T-cell (primary cell): Measurements from ENCODE around the gene DPYSL3. TPM values are rescaled to one million over a fixed set of nuclear protein-coding genes. Genes with fewer than 3 reads are reported as not detected.

Source experiments
- ATAC-seq, 4 experiments: fragments of 200-7000 bp in 3 of 4; fragments of 150-1000 bp in 1 of 4; cut with Tn5 transposase; replicated peaks in 1 of 4; 1 replicate in 3 of 4; 2 replicates in 1 of 4; pipeline ENCODE4 v1.10.0; 2021; ENCODE audit warnings: moderate library complexity in 3 of 4, mild to moderate bottlenecking in 2 of 4, moderate number of reproducible peaks in 1 of 4
- CTCF ChIA-PET, 2 donors: fragments of 300-600 bp; sonication (Branson Sonifier 250); formaldehyde crosslinking; loops; one replicate each; lab custom pipeline; 2022; ENCODE audit warnings: antibody characterized with exemption in 2 of 2; lab: Charles Lee
- POLR2A ChIA-PET, 2 donors: fragments of 300-600 bp; sonication (Branson Sonifier 250); formaldehyde crosslinking; loops; one replicate each; lab custom pipeline; 2022; ENCODE audit warnings: antibody characterized with exemption in 2 of 2; lab: Charles Lee
- DNase-seq, 35 experiments: peaks; one replicate each; pipeline versions ENCODE4 v3.0.0 to v3.0.0-alpha.2; 2013 to 2023
- H3K27ac ChIP-seq: one replicate; pipeline ENCODE4 v1.5.1; 2013; ENCODE audit warnings: low read length
- H3K27me3 ChIP-seq, 2 experiments: replicated peaks in 1 of 2; 1 replicate in 1 of 2; 2 replicates in 1 of 2; pipeline versions ENCODE4 v1.6.1 to v1.7.0; 2013; ENCODE audit warnings: low read length in 1 of 2, mixed read lengths in 1 of 2; ENCODE audit not compliant: control insufficient read depth in 2 of 2, insufficient read depth in 2 of 2; ENCODE audit errors: extremely low read depth in 1 of 2
- H3K36me3 ChIP-seq, 2 donors: 1 replicate in 1 of 2; 2 replicates in 1 of 2; pipeline versions ENCODE4 v1.6.1 to v1.7.0; 2013; ENCODE audit warnings: low read length in 1 of 2; ENCODE audit not compliant: control insufficient read depth in 2 of 2, insufficient read depth in 1 of 2; ENCODE audit errors: extremely low read depth in 1 of 2
- H3K4me1 ChIP-seq, 2 experiments: 1 replicate in 1 of 2; 2 replicates in 1 of 2; pipeline versions ENCODE4 v1.6.1 to v1.7.0; 2013; ENCODE audit warnings: low read length in 2 of 2, mixed read lengths in 1 of 2; ENCODE audit not compliant: insufficient read depth in 2 of 2, control insufficient read depth in 1 of 2; ENCODE audit errors: extremely low read depth in 1 of 2
- H3K4me3 ChIP-seq, 2 donors: 1 replicate in 1 of 2; 2 replicates in 1 of 2; pipeline versions ENCODE4 v1.5.1 to v1.7.0; 2013; ENCODE audit warnings: mild to moderate bottlenecking in 2 of 2, low read length in 1 of 2, moderate library complexity in 1 of 2; ENCODE audit not compliant: control insufficient read depth in 1 of 2; ENCODE audit errors: extremely low read depth in 1 of 2
- H3K9me3 ChIP-seq: 2 replicates; pipeline ENCODE4 v1.7.0; 2013
- H3K27ac Mint-ChIP-seq, 2 donors: one replicate each; pipeline ENCODE4 v1.8.0; 2020 to 2021; ENCODE audit warnings: mild to moderate bottlenecking in 2 of 2, mixed read lengths in 2 of 2
- H3K27me3 Mint-ChIP-seq, 2 donors: one replicate each; pipeline ENCODE4 v1.8.0; 2021 to 2022; ENCODE audit warnings: mixed read lengths in 2 of 2
- H3K36me3 Mint-ChIP-seq: one replicate; pipeline ENCODE4 v1.8.0; 2021; ENCODE audit warnings: mixed read lengths
- H3K4me1 Mint-ChIP-seq, 3 donors: one replicate each; pipeline ENCODE4 v1.8.0; 2020 to 2022; ENCODE audit warnings: mixed read lengths in 3 of 3, mild to moderate bottlenecking in 1 of 3
- H3K4me3 Mint-ChIP-seq, 3 donors: one replicate each; pipeline ENCODE4 v1.8.0; 2020 to 2022; ENCODE audit warnings: mild to moderate bottlenecking in 3 of 3, mixed read lengths in 3 of 3, moderate library complexity in 3 of 3
- H3K9me3 Mint-ChIP-seq, 3 donors: one replicate each; pipeline ENCODE4 v1.8.0; 2020 to 2022; ENCODE audit warnings: mixed read lengths in 3 of 3
- WGBS: methylation state at CpG from one replicate; pipeline ENCODE4 v1.1.5; 2013; ENCODE audit warnings: missing lambda C conversion rate; ENCODE audit not compliant: insufficient coverage; 5-methylcytosine and 5-hydroxymethylcytosine counted together
- total RNA-seq, 35 experiments: library from RNA in 6 of 35; stranded (reverse) in 6 of 35; fragments of 120-200 nt in 1 of 35; gene quantifications; one replicate each; pipeline versions ENCODE4 v1.2.1 to v1.2.4 and lab custom pipeline; 2013 to 2026

The DPYSL3 gene
- total RNA-seq, 5 donors from 2014 or later (not counting 1 experiment from before 2014, with no cell fraction given), result 0.09 to 0.68 (median 0.54) TPM

DNA sequence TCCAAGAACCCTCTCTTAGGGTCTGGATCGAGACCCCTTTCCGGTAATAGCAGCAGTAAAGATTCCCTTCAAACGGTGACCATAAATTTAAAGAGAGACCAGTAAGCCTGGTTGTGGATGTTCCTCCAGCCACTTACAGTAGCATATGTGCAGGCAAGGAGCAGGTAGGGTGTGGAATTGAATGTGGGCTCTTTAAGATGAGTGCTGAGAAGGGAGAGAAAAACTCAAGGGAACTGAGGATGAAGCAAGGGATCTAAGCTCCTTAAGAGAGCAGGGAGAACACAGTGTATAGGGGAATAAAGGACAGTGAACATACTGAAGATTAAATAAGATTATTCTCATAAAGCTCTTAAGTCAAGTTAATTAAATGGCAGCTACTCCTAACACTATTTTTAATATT lies 51.3 kb downstream of the DPYSL3 start:
- 89% methylated on average over 3 of the region's 3 CpGs for WGBS
- Mint-ChIP-seq H3K27me3 (peaks cover 42 to 57% of the 10 kb centered on the region in 2 donors), H3K27ac (no peak overlapping the region), H3K9me3 (no peaks in the 10 kb centered on the region), H3K36me3 (no peaks in the 10 kb centered on the region), H3K4me1 (peaks cover 7 to 10% (median 8%) of the 10 kb centered on the region in 3 donors), H3K4me3 (no peak overlapping the region)
- Histone ChIP-seq H3K4me3 (no peak overlapping the region), H3K27ac (no peak overlapping the region), H3K27me3 (peaks cover 10 to 11% of the 10 kb centered on the region in 2 experiments), H3K4me1 (peaks cover 0 to 5% of the 10 kb centered on the region in 2 experiments), H3K9me3 (no peaks in the 10 kb centered on the region), H3K36me3 (no peaks in the 10 kb centered on the region)
- ChIA-PET CTCF (no interaction called here), POLR2A (no interaction called here)
- no peak for ATAC-seq
- no peak for DNase-seq

DNA sequence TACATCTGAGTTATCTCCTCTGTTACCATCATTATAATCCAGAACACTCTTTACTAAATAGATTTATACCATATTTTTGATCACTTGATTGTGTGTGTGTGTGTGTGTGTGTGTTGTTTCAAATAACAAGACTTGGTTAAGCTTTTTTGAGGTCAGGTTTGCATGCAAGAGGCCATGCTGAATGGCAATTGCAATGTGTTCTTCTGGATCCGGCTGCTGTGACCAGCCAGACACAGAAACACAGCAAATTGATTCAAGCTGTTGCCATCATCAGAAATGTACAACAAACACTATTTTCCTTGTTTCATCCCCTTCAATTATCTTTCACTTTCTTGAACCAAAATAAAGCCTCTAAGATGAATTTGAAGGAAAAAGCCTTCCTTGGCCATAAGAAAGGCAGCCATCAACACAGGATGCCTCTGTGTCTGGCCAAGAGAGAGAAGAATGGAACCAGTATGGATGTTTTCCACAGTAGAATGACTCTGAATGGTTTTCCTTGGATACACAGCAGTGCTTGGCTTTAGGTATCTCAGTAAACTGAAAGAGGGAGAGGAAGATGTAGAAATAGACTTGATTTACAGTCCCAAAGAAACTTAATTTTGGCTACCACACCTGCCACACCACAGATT lies 53.9 kb downstream of the DPYSL3 start:
- no peaks in the 10 kb centered on the region for H3K9me3 ChIP-seq
- ATAC-seq (no peak), DNase-seq (no peak)
- peaks cover 18 to 33% of the 10 kb centered on the region in 2 experiments for H3K27me3 ChIP-seq
- 67% methylated on average over 1 of the region's 1 CpG for WGBS
- CTCF ChIA-PET, result no interaction called here
- POLR2A ChIA-PET, result no interaction called here
- H3K9me3 Mint-ChIP-seq, result no peaks in the 10 kb centered on the region
- H3K4me1 ChIP-seq, result peaks cover 0 to 18% of the 10 kb centered on the region in 2 experiments
- no peak overlapping the region for H3K27ac ChIP-seq
- H3K36me3 ChIP-seq, result no peaks in the 10 kb centered on the region
- no peak overlapping the region for H3K4me3 Mint-ChIP-seq
- H3K4me1 Mint-ChIP-seq, result peaks cover 14 to 15% (median 15%) of the 10 kb centered on the region in 3 donors
- H3K27ac Mint-ChIP-seq, result no peak overlapping the region
- H3K36me3 Mint-ChIP-seq, result no peaks in the 10 kb centered on the region
- no peak overlapping the region for H3K4me3 ChIP-seq
- H3K27me3 Mint-ChIP-seq, result peaks cover 63 to 69% of the 10 kb centered on the region in 2 donors

DNA sequence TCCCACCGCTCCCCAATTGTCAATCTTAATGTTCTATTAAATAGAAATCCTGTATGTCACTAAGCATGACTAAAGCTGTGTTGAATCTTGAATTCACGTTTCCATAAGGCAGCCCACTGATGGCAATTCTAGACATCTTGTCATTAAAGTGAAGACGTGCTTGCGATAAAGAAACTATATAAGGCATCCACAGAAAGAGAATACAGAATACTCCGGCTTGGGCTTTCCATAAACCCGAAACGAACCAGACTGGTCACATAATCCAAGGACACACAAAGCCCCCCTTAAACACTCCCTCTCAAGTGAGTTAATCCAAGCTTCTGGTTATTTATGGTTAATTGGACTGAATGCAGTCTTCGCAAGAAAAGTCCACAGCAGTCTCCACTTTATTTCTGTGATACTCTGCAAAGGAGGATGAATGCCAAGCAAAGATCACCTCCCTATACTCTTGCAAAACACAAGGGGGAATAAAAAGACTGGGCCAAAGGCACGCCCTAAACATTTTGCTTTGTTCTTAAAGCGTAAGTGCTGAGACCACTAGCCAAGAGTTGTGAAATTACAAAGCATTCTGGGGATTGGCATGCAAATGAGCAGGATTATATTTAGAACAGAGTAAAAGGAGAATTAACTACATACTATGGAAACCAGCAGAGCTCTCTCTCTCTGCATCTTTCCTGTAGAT lies 54.7 kb downstream of the DPYSL3 start:
- H3K27ac Mint-ChIP-seq, result no peak overlapping the region
- no peak for DNase-seq
- CTCF ChIA-PET, result interaction anchor here in 1 of 2 donors (0.6 kb wide), 1 partner anchor 452 kb away, joined by 3 read pairs; no protein-coding TSS in a partner anchor

DNA sequence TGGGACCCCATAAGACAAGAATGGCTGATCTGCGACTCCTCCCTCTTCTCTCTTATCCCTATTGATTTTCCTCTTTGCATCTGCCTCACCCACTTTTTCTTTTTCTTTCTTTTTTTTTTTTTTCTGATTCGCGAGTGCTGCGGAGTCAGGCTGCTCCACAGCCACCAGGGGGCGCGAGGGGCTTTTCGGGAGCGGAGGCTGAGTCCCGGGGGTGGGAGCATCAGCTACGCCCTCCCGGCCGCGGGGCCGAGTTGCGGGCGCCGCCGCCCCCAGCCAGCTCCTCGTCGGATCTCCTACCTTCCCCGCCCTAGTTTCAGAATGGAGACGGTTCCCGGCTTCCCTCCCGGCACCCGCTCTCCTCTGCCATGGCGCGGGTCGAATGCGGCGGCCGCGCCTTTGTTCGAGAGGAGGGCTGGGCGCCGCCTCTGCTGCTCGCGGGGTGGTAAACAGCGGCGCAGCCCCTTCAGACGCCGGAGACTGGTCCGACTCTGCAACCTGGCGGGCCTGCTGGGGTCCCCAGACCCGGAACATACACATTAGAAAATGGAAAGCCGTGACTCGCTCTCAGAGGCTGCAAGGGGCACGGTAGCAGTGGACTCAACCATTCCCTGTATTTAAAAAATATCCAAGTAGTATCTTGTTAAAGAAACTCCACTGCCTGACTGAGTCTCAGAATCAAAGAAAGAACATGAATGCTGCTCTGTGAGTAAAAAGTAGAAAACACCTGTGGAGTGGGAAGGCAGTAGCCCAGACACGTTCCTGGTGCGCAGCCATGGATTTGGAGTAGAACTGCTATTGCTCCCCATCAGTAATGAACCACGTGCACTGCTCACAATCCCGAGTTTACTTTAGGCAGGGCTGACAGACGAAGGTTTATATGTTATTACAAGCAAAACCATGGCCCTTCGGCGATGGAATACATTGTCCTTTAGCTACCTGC lies 55.7 kb downstream of the DPYSL3 start:
- peaks cover 72 to 80% of the 10 kb centered on the region in 2 donors for H3K27me3 Mint-ChIP-seq
- WGBS, result 8% methylated on average over 47 of the region's 54 CpGs
- Histone ChIP-seq H3K4me1 (peaks cover 0 to 18% of the 10 kb centered on the region in 2 experiments), H3K4me3 (peak overlapping the region; percentile 20 to 75), H3K27me3 (peaks cover 18 to 33% of the 10 kb centered on the region in 2 experiments), H3K27ac (no peak overlapping the region), H3K9me3 (no peaks in the 10 kb centered on the region), H3K36me3 (no peaks in the 10 kb centered on the region)
- H3K27ac Mint-ChIP-seq, result peak overlapping the region in 1 of 2 donors; percentile 66
- H3K4me1 Mint-ChIP-seq, result peaks cover 14 to 15% (median 15%) of the 10 kb centered on the region in 3 donors
- ATAC-seq (peak; percentile 64 to 77 (median 71)), DNase-seq (peak; percentile 8 to 73 (median 50))
- peak overlapping the region; percentile 82 to 88 (median 86) for H3K4me3 Mint-ChIP-seq
- no peaks in the 10 kb centered on the region for H3K36me3 Mint-ChIP-seq
- POLR2A ChIA-PET, result interaction anchor here in 1 of 2 donors (0.7 kb wide), 1 partner anchor 26 kb away, joined by 6 read pairs; no protein-coding TSS in a partner anchor
- CTCF ChIA-PET, result interaction anchor here (0.6 to 0.9 kb wide), 11 partner anchors 15 to 1648 kb away, joined by 3 to 5 read pairs (median 3); no protein-coding TSS in a partner anchor
- H3K9me3 Mint-ChIP-seq, result no peaks in the 10 kb centered on the region

More for the DNA sequence above, 54.7 kb downstream of the DPYSL3 start:
- ATAC-seq, result no peak
- H3K9me3 ChIP-seq, result no peaks in the 10 kb centered on the region
- H3K27ac ChIP-seq, result no peak overlapping the region
- Mint-ChIP-seq H3K4me1 (peaks cover 14 to 15% (median 15%) of the 10 kb centered on the region in 3 donors), H3K9me3 (no peaks in the 10 kb centered on the region), H3K4me3 (peak overlapping the region; percentile 82 to 88 (median 86)), H3K36me3 (no peaks in the 10 kb centered on the region), H3K27me3 (peaks cover 66 to 72% of the 10 kb centered on the region in 2 donors)
- H3K4me1 ChIP-seq, result peaks cover 0 to 18% of the 10 kb centered on the region in 2 experiments
- H3K4me3 ChIP-seq, result no peak overlapping the region
- H3K27me3 ChIP-seq, result peaks cover 18 to 33% of the 10 kb centered on the region in 2 experiments
- H3K36me3 ChIP-seq, result no peaks in the 10 kb centered on the region
- 75% methylated on average over 3 of the region's 10 CpGs for WGBS
- POLR2A ChIA-PET, result no interaction called here

DNA sequence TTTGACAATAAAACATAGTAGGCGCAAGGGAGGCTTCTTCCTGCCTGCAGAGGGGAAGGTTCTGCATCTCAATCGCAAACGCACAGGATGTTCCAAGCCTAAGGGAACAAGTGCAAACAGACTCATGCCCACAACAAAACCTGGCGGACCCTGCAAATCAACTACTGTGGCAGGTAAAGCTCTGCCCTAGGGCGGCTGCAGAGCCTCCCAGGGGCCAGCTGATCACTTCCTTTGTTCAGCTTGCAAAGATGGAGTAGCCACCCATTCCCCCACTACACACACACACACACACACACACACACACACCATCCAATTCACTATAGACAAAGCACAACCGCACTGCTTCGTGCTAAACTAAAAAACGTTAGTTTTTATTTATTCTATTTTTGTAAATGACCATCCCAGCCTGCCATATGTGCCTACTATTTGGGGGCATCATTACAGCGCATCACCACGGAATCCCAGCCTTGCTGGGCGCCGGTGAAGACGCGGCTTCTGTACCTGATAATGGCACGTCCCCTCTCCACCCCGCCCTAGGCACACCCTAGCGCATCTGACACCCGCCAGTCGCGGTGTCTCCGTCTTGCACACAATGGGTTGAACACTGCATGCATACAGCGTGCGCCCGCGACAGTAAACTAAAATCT lies 57.6 kb downstream of the DPYSL3 start:
- POLR2A ChIA-PET, result no interaction called here
- Mint-ChIP-seq H3K9me3 (no peaks in the 10 kb centered on the region), H3K27me3 (peaks cover 64 to 71% of the 10 kb centered on the region in 2 donors), H3K36me3 (no peaks in the 10 kb centered on the region), H3K4me3 (peak overlapping the region; percentile 64 to 88 (median 70)), H3K4me1 (peaks cover 14 to 15% (median 15%) of the 10 kb centered on the region in 3 donors), H3K27ac (no peak overlapping the region)
- WGBS, result 28% methylated on average over 17 of the region's 25 CpGs
- DNase-seq (no peak), ATAC-seq (no peak)
- CTCF ChIA-PET, result no interaction called here
- Histone ChIP-seq H3K36me3 (no peaks in the 10 kb centered on the region), H3K4me3 (no peak overlapping the region), H3K27ac (no peak overlapping the region), H3K27me3 (peaks cover 17 to 33% of the 10 kb centered on the region in 2 experiments), H3K4me1 (peaks cover 0 to 18% of the 10 kb centered on the region in 2 experiments), H3K9me3 (no peaks in the 10 kb centered on the region)
